ENCODE results near the gene ANO3. TPM values are rescaled to one million over a fixed set of nuclear protein-coding genes. Genes with fewer than 3 reads are reported as not detected.
"Not testable (repeated sequence)": the region's sequence is repeated elsewhere in the genome, so short reads cannot be mapped to it uniquely, and the experiment has no call there.

Gene ANO3
- polyA plus RNA-seq, 1 experiment = 0.02 TPM

DNA sequence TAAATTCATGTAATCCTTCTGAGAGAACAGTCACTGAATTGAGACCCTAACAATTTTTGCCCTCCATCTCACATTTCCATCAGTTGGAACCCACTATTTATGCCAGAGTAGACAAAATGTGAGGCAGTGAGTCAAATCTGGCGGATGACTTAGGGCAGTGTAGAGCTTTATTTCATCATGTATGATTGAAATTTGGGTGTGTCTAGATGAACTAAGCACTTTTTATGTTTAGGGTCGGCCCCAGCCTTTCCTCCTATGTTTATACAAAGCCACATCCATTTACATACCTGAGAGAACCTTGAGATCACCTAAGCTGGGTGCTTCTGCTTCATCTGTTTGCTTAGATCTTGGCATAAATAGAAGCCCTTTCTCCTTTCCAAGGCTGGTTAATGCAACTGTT is 255.1 kb downstream of the ANO3 start:
- Histone ChIP-seq H3K27me3 (ENCODE audit: control insufficient read depth, insufficient read depth, low read length) (no peaks in the 10 kb centered on the region), H3K9me3 (ENCODE audit: control insufficient read depth, insufficient read depth, low read length) (no peaks in the 10 kb centered on the region), H3K27ac (ENCODE audit: low read depth, low read length) (no peak overlapping the region), H3K4me3 (ENCODE audit: low read depth, low read length) (no peak overlapping the region)
- CTCF ChIA-PET = no interaction called here
- DNase-seq (ENCODE audit: low read depth, low spot score) = no peak
- TF ChIP-seq, protein P1, sequence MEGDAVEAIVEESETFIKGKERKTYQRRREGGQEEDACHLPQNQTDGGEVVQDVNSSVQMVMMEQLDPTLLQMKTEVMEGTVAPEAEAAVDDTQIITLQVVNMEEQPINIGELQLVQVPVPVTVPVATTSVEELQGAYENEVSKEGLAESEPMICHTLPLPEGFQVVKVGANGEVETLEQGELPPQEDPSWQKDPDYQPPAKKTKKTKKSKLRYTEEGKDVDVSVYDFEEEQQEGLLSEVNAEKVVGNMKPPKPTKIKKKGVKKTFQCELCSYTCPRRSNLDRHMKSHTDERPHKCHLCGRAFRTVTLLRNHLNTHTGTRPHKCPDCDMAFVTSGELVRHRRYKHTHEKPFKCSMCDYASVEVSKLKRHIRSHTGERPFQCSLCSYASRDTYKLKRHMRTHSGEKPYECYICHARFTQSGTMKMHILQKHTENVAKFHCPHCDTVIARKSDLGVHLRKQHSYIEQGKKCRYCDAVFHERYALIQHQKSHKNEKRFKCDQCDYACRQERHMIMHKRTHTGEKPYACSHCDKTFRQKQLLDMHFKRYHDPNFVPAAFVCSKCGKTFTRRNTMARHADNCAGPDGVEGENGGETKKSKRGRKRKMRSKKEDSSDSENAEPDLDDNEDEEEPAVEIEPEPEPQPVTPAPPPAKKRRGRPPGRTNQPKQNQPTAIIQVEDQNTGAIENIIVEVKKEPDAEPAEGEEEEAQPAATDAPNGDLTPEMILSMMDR (IDR thresholded peaks at IDR 0.05; ENCODE audit: low read depth, low read length) = no peak
- POLR2A ChIA-PET = no interaction called here

DNA sequence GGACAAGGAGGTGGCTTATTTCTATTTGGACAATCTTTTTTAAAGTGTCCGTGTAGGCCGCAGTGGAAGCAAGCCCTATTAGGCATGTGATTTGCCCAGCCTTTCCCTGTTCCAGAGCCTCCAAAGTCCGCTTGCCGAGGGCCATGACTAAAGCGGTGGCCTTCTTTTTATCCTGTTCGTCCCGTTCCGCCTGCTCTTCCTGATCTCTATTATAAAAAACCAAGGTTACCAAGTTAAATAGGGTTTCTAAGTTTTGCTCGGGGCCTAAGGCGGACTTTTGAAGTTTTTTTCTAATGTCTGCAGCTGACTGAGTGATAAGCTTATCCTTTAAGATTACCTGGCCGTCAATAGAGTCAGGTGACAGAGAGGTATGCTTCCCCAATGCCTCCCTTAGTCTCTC is 261.8 kb downstream of the ANO3 start:
- TF ChIP-seq, protein P1 (IDR thresholded peaks at IDR 0.05; ENCODE audit: low read depth, low read length) = no peak
- CTCF ChIA-PET = no interaction called here
- Histone ChIP-seq H3K27me3 (ENCODE audit: control insufficient read depth, insufficient read depth, low read length) (no peaks in the 10 kb centered on the region), H3K27ac (ENCODE audit: low read depth, low read length) (no peak overlapping the region), H3K9me3 (ENCODE audit: control insufficient read depth, insufficient read depth, low read length) (no peaks in the 10 kb centered on the region; the same call in 1 of the 2 replicates), H3K4me3 (ENCODE audit: low read depth, low read length) (no peak overlapping the region)
- no peak for DNase-seq (ENCODE audit: low read depth, low spot score)
- POLR2A ChIA-PET = no interaction called here

DNA sequence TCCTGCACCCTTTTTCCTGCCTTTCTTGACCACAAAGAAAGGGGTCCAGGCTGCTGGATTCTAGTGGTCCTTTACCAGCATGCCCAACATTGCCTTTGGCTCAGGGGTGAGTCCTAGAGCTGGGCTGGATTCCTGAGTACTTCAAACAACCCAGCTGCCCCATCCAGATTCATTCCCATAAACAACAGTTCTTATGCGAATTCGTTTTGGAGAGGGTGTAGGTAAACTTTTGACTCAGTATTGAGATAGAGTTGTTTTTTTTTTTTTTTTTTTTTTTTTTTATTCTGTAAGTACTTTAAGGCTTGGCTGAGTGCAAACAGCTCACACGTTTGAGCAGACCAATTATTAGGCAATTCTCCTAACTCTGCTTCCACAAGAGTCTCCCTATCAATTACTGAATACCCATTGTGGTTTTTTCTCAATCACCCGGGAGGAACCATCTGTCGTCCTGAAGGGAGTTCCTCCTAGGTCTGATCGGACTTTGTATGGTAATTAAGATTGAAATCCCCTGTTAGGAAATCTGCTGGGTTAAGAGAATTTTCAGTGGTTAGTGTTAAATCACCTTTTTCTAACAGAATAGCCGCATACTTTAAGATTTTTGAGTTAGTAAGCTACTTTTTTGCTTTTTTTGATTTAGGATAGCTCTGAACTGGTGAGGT is 263.4 kb downstream of the ANO3 start:
- DNase-seq (ENCODE audit: low read depth, low spot score); CTCF ChIA-PET; H3K27ac ChIP-seq (ENCODE audit: low read depth, low read length); H3K27me3 ChIP-seq (ENCODE audit: control insufficient read depth, insufficient read depth, low read length); H3K4me3 ChIP-seq (ENCODE audit: low read depth, low read length); POLR2A ChIA-PET; H3K9me3 ChIP-seq (ENCODE audit: control insufficient read depth, insufficient read depth, low read length): not testable (repeated sequence)

DNA sequence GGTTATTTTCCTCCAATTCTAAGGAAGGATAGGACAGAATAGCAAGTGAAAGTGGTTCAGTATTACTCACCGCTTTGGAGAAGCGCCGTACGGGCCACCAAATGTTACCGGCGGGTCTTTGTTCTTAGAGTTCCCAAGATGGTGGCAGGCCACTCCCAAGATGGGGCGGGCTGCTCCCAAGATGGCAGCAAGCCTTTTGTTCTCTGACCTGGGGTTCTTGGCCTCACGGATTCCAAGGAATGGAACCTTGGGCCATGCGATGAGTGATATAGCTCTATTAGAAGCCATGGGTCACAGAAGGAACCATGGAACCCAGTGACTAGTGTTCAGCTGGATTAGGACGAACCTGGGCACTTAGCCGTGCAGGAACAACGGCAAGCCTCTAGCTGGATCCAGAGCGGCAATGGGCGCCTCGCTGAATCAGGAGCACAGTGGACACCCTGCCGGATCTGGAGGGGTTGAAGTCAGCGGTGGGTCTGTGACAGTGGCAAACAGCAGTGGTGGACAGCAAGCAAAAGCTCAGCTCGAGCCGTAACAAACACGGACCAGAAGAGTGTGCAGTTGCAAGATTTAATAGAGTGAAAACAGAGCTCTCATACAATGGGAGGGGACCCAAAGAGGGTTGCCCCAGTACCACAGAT is 265.2 kb downstream of the ANO3 start:
- DNase-seq (ENCODE audit: low read depth, low spot score); H3K27me3 ChIP-seq (ENCODE audit: control insufficient read depth, insufficient read depth, low read length); POLR2A ChIA-PET; H3K4me3 ChIP-seq (ENCODE audit: low read depth, low read length); CTCF ChIA-PET; H3K9me3 ChIP-seq (ENCODE audit: control insufficient read depth, insufficient read depth, low read length); H3K27ac ChIP-seq (ENCODE audit: low read depth, low read length): not testable (repeated sequence)

DNA sequence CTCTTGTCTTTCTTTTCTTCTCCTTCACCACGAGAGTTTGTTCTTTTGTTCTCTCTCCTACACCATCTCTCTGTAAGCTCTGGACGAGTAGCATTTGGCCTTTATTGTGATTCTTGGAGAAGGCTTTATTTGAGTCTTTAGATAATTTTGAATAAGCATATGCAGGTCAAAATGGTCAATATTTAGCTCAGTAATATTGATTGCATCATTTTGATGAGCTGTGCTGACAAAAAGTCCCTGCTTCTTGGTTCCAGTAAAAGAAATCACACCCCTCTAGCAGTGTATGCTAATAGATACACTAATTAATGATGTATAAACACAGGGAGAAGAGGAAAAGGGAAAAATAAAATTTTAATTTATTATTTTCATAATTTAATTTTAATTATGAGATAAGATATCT is 266.0 kb downstream of the ANO3 start:
- TF ChIP-seq, protein P1 (IDR thresholded peaks at IDR 0.05; ENCODE audit: low read depth, low read length) = no peak
- no peaks in the 10 kb centered on the region; the same call in 1 of the 2 replicates for H3K9me3 ChIP-seq (ENCODE audit: control insufficient read depth, insufficient read depth, low read length)
- ChIA-PET CTCF (no interaction called here), POLR2A (no interaction called here)
- H3K27me3 ChIP-seq (ENCODE audit: control insufficient read depth, insufficient read depth, low read length) = no peaks in the 10 kb centered on the region
- no peak for DNase-seq (ENCODE audit: low read depth, low spot score)
- H3K27ac ChIP-seq (ENCODE audit: low read depth, low read length) = no peak overlapping the region
- H3K4me3 ChIP-seq (ENCODE audit: low read depth, low read length) = no peak overlapping the region

DNA sequence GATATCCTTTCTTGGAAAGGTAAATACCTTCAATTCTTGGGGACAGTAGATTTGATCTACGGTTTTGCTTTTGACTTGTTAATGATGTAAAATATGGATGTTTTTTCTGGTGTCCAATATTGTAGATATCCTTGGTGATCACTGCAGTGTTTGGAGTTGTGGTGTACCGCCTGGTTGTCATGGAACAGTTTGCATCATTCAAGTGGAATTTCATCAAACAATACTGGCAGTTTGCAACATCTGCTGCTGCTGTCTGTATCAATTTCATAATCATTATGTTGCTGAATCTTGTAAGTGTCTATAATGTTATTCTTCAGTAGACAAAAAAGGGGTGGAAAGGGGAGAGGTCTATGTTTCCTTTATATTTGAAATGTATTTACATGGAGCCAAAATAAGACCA is 267.5 kb downstream of the ANO3 start:
- no peak for DNase-seq (ENCODE audit: low read depth, low spot score)
- no peaks in the 10 kb centered on the region for H3K27me3 ChIP-seq (ENCODE audit: control insufficient read depth, insufficient read depth, low read length)
- H3K4me3 ChIP-seq (ENCODE audit: low read depth, low read length) = no peak overlapping the region
- ChIA-PET CTCF (no interaction called here), POLR2A (no interaction called here)
- no peaks in the 10 kb centered on the region; the same call in 1 of the 2 replicates for H3K9me3 ChIP-seq (ENCODE audit: control insufficient read depth, insufficient read depth, low read length)
- H3K27ac ChIP-seq (ENCODE audit: low read depth, low read length) = no peak overlapping the region
- TF ChIP-seq, protein P1 (IDR thresholded peaks at IDR 0.05; ENCODE audit: low read depth, low read length) = no peak

Data from AG04450 (cell line).